ENCODE measurements around the gene NAT16. TPM values are rescaled to one million over a fixed set of nuclear protein-coding genes. Genes with fewer than 3 reads are reported as not detected.

Gene NAT16
- total and polyA plus RNA-seq, 9 of the 15 experiments (the other 6 are each of a cell fraction or from before 2014, with no cell fraction given), result 0.04 TPM; not detected in 8

DNA sequence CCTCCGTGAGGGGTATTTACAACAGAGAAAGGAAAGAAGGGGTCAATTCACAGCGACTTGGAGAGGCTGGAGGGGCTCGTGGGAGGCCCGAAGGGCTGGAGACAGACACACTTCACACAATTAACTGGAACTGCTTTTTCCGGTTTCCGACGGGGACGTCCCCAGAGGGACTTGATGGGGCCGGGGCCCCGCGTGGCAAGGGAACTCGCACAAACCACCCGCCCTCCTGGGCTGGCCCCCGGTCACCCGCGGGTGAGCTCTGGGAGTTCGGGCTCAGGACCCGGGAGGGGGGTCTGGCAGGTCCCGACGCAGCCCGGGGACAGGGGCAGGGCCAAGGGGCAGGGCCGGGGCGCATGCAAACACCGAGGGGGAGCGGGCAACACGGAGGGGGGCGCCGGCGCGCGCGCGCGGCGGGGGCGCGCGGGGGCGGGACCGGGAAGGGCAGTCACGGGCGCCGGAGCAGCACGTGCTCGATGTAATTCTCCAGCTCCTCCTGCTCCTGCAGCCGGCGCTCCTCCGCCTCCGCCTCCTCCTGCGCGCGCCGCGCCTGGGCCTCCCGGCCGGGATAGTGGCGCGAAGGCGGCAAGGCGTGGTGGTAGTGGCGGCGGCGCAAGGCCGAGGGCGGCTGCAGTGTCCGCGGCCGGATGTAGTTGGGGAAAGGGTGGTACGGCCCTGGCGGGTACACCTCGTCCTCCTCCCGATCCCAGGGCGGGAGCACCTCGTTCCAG lies 17.4 kb downstream of the NAT16 start (continued):
- no peak for TF ChIP-seq GABPA (tag; conservative IDR thresholded peaks at IDR 0.05; ENCODE audit: low read depth)
- TF ChIP-seq, protein P1, sequence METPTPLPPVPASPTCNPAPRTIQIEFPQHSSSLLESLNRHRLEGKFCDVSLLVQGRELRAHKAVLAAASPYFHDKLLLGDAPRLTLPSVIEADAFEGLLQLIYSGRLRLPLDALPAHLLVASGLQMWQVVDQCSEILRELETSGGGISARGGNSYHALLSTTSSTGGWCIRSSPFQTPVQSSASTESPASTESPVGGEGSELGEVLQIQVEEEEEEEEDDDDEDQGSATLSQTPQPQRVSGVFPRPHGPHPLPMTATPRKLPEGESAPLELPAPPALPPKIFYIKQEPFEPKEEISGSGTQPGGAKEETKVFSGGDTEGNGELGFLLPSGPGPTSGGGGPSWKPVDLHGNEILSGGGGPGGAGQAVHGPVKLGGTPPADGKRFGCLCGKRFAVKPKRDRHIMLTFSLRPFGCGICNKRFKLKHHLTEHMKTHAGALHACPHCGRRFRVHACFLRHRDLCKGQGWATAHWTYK (CRISPR knock-in tag; IDR thresholded peaks at IDR 0.05), result no peak
- TF ChIP-seq PML (IDR thresholded peaks at IDR 0.05; ENCODE audit: low read length), result no peak
- TF ChIP-seq SAFB (IDR thresholded peaks at IDR 0.05; ENCODE audit: borderline replicate concordance, low read depth, low read length), result peak; percentile 18; the same call in 1 of the 2 replicates
- no peak for TF ChIP-seq NR2F6 (CRISPR knock-in tag; IDR thresholded peaks at IDR 0.05)
- 0 out of 4 replicates have a peak, but pooled peaks of 1 of the 2 experiments have one; percentile 20 for TF ChIP-seq KDM4B (IDR thresholded peaks at IDR 0.05; ENCODE audit: borderline replicate concordance in 2 of 2, low read depth in 1 of 2)
- TF ChIP-seq, protein P2, sequence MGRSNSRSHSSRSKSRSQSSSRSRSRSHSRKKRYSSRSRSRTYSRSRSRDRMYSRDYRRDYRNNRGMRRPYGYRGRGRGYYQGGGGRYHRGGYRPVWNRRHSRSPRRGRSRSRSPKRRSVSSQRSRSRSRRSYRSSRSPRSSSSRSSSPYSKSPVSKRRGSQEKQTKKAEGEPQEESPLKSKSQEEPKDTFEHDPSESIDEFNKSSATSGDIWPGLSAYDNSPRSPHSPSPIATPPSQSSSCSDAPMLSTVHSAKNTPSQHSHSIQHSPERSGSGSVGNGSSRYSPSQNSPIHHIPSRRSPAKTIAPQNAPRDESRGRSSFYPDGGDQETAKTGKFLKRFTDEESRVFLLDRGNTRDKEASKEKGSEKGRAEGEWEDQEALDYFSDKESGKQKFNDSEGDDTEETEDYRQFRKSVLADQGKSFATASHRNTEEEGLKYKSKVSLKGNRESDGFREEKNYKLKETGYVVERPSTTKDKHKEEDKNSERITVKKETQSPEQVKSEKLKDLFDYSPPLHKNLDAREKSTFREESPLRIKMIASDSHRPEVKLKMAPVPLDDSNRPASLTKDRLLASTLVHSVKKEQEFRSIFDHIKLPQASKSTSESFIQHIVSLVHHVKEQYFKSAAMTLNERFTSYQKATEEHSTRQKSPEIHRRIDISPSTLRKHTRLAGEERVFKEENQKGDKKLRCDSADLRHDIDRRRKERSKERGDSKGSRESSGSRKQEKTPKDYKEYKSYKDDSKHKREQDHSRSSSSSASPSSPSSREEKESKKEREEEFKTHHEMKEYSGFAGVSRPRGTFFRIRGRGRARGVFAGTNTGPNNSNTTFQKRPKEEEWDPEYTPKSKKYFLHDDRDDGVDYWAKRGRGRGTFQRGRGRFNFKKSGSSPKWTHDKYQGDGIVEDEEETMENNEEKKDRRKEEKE (IDR thresholded peaks at IDR 0.05; ENCODE audit: borderline replicate concordance in 1 of 2, control insufficient read depth in 1 of 2, low read depth in 2 of 2, low read length in 1 of 2), result no peak
- TF ChIP-seq, protein P3, sequence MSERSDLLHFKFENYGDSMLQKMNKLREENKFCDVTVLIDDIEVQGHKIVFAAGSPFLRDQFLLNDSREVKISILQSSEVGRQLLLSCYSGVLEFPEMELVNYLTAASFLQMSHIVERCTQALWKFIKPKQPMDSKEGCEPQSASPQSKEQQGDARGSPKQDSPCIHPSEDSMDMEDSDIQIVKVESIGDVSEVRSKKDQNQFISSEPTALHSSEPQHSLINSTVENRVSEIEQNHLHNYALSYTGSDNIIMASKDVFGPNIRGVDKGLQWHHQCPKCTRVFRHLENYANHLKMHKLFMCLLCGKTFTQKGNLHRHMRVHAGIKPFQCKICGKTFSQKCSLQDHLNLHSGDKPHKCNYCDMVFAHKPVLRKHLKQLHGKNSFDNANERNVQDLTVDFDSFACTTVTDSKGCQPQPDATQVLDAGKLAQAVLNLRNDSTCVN (CRISPR knock-in tag; IDR thresholded peaks at IDR 0.05), result no peak
- TF ChIP-seq BCOR (IDR thresholded peaks at IDR 0.05), result no peak
- no peak for TF ChIP-seq HDAC6 (IDR thresholded peaks at IDR 0.05; ENCODE audit: low read depth, low read length)
- no peak for TF ChIP-seq ZSCAN32 (CRISPR knock-in tag; IDR thresholded peaks at IDR 0.05)
- TF ChIP-seq, protein P4, sequence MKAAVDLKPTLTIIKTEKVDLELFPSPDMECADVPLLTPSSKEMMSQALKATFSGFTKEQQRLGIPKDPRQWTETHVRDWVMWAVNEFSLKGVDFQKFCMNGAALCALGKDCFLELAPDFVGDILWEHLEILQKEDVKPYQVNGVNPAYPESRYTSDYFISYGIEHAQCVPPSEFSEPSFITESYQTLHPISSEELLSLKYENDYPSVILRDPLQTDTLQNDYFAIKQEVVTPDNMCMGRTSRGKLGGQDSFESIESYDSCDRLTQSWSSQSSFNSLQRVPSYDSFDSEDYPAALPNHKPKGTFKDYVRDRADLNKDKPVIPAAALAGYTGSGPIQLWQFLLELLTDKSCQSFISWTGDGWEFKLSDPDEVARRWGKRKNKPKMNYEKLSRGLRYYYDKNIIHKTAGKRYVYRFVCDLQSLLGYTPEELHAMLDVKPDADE (conservative IDR thresholded peaks at IDR 0.05; ENCODE audit: control insufficient read depth, low read depth, low read length), result peak; percentile 54; the same call in 1 of the 2 replicates
- TF ChIP-seq, protein P5, sequence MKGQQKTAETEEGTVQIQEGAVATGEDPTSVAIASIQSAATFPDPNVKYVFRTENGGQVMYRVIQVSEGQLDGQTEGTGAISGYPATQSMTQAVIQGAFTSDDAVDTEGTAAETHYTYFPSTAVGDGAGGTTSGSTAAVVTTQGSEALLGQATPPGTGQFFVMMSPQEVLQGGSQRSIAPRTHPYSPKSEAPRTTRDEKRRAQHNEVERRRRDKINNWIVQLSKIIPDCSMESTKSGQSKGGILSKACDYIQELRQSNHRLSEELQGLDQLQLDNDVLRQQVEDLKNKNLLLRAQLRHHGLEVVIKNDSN (CRISPR knock-in tag; IDR thresholded peaks at IDR 0.05), result peak; percentile 54
- TF ChIP-seq ZNF717 (CRISPR knock-in tag; IDR thresholded peaks at IDR 0.05), result no peak
